Measurements from ENCODE around the gene SERPINB7.
"Not testable (repeated sequence)": the region's sequence is repeated elsewhere in the genome, so short reads cannot be mapped to it uniquely, and the experiment has no call there.

Gene SERPINB7, protein sequence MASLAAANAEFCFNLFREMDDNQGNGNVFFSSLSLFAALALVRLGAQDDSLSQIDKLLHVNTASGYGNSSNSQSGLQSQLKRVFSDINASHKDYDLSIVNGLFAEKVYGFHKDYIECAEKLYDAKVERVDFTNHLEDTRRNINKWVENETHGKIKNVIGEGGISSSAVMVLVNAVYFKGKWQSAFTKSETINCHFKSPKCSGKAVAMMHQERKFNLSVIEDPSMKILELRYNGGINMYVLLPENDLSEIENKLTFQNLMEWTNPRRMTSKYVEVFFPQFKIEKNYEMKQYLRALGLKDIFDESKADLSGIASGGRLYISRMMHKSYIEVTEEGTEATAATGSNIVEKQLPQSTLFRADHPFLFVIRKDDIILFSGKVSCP

DNA sequence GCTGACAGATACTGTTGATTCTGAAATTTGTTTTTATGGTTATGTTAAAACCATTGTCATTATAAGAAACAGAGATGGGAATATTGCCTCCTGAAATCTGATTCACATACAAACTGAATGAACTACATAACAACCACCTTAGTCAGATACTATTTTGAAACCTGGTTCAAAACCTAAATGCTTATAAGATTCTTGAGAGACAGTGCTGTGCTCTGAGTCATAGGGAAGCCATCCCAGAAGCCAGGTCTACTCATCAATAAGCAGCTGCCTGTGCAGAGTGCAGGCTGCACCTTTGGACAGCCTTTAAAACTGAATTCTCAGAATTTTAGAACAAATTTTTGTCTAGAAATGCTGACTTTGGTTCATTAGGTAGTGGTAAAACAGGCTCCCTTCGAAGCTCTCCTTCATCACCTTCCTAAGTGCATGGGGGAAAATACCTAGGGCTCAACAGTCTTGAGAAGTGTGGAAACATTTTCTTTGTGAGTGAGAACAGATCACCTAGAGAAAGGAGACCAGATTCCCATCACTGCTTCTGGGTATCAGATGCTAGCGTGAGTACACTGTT is at the start of gene SERPINB7:
SERPINB7 (plus strand) TSS at position 253 of the 565 bp plus-strand sequence. CDS start 6,955 bp downstream, outside the sequence.
- no peak for DNase-seq

DNA sequence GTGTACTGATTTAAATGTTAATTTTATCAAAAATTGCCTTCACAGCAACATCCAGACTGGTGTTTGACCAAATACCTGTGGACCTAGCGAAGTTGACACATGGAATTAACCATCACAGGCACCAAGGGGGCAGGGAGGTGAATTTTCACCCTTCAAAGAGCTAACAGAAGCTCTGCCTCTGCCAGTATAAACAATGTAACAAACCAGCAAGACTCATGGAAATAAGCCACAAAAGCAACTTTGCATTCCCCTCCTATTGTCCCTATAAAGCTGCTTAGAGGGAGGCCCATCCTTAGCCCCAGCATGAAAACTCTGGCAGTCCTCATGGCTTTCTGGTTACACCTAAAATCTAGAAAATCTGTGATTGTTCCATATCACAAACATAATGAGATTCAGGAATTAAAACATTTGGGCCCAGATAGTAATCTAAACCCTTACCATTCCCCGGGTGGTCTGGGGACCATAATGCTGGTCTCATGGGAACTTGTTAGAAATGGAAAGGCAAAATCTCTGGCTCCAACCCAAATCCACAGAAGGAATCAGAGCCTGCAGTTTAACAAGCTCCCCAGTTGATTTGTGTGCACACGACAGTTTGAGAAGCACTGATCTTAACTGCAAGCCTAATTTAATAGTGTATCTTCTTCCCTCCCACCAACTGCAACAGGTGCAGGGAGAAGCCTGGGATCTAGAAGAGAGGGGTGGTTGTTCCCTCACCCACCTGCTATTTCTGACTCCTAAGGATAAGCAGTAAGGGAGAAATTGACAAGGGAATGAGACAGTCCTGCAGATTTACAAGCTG is 49.3 kb upstream of the SERPINB7 start:
- DNase-seq: no peak

DNA sequence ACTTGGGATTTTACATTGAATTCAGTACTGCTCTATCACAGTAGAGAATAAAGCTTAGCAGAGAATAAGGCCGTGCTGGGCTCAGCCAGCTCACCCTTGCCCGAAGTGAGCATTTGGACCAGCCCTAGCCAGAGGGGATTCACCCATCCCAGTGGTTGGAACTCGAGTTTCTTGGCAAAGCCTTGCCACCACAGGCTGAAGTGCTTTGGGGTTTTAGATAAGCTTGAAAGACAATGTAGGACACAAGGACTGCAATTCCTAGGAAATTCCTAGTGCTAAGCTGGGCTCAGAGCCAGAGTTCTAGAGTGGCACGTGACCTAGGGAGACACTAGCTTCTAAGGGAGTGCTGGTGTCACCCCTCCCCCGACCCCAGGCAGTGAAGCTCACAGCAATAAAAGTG is 44.4 kb upstream of the SERPINB7 start:
- no peak for DNase-seq

DNA sequence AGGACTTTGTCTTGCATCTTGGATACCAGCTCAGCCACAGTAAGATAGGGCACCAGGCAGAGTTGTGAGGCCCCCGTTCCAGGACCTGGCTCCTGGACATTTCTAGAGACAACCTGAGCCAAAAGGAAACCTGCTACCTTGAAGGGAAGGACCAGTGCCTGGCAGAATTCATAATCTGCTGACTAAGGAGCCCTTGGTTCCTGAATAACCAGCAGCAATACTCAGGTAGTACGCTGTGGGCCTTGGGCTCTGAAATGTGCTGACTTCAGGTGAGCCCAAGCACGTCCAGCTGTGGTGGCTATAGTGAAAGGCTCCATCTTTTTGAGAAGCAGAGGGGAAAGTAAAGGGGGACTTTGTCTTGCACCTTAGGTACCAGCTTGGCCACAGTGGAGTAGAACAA is 44.0 kb upstream of the SERPINB7 start:
- no peak for DNase-seq

DNA sequence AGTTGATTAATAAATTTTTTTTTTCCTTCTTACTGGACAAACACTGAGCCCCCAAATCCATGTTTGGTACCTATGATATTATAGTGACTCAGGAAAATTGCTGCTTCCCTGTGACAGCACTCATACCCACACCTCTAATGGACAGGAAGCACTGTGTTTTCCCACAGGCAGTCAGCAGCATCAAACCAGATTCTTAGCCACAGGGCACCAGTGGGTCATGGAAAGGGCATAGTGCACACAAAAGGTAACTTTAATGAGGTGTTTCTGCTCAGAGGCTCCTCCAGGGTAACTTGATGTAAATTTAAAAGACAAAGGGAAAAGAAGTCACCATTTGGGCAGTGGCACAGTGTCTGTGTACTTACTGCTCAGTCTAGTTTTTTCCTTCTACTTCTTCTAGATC is 38.3 kb upstream of the SERPINB7 start:
- DNase-seq: no peak

DNA sequence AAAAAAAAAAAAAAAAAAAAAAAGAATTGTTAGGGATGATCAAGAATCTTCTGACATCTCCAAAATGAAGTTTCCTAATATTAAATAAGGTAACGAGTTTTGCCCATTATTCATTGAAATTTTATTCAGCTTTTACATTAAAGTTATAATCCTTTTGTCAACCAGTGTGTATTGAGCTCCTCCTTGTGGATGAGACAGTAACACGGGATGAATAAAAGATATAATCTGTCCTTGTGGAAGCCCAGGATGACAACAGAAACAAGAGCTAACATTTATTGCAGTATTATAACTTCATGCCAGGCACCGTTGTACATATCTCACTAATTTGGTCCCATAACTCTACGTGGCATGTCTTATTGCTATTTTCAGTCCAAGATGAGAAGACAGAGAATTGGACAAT is 33.4 kb upstream of the SERPINB7 start:
- no peak for DNase-seq

DNA sequence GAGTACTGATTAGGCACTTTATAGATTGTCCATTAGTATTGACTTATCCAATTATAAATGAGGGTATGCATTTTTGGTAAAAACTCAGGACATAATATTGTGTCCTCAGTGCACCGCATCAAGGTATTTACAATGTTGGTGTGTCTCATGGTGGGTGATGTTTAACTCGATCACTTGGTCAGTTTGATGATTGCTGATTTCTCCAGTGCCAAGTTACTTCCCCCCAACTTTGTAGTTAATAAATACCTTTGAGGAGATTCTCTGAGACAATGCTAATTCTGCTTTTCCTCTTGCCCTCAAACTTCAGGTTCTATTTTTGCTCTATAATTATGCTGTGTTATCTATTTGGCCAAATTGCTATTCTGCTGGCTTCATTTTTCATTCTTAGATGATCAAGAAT is 28.2 kb upstream of the SERPINB7 start:
- DNase-seq: no peak

DNA sequence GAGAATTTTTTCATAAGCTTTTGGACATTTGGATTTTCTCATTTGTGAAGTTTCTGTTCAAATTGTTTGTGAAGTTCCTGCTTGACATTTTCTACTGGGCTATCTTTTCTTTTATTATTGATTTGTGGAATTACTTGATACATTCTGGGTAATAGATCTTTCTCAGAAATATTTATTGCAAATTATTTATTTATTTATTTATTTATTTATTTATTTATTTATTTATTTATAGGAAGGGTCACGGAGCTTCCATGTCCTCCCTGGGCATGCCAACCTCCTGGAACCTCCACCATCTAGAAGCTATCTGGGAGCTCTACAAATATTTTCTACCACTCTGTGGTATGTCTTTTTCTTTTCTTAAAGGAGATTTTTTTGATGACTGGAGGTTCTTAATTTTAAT is 25.7 kb upstream of the SERPINB7 start:
- DNase-seq: no peak

DNA sequence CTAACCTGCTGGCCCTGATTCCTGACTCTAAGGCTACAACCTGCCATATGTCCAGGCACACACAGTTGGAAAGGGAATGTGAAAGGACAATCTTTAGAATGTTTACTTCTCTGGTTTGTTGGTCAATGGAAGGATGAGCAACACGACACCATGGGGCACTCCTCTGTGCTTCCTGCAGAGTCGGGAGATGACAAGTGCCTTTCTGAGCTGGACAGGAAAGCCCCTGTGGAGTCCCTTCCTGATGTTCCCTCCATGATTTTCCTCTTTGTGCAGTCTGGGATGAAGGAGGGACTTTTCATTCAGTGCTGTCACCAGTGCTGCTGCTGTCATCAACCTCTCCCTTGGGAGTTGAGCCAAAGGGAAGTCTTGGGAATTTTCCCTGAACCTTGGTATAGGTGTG is 22.6 kb upstream of the SERPINB7 start:
- no peak for DNase-seq

DNA sequence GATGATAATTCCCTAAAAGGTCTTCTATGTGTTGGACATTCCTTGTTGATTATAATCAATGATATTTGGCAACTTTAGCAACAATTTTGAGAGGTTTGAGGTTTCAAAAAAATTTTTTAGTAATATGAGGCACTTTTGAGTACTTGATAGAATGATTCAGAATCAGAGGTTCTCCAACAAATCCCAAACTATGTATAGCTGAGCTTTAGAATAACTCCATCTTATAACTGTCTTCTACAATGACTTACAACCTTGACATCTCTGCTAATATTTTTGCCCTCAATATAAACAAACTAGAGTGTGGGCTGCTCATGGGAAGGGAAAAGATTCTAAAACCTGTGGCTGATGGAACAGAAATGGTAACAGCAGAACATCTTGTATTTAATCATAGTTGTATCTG is 21.5 kb upstream of the SERPINB7 start:
- DNase-seq: no peak

DNA sequence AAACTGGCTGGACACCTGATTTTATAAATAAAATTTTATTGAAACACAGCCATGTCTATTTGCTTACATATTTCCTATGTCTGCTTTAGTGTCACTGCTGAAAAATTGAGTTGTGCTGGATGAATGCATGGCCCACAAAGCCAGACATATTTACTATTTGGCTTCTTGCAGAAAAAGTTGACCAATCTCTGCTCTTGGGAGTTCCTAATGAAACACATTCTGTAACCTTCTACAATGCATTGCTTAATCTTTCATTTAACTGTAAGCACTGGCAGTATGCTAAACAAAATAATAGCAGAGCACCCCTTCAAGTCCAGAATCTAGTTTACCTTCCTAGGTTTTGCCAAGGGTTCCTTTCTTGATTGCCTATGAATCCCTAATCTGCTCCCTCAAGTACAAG is 17.7 kb upstream of the SERPINB7 start:
- no peak for DNase-seq

DNA sequence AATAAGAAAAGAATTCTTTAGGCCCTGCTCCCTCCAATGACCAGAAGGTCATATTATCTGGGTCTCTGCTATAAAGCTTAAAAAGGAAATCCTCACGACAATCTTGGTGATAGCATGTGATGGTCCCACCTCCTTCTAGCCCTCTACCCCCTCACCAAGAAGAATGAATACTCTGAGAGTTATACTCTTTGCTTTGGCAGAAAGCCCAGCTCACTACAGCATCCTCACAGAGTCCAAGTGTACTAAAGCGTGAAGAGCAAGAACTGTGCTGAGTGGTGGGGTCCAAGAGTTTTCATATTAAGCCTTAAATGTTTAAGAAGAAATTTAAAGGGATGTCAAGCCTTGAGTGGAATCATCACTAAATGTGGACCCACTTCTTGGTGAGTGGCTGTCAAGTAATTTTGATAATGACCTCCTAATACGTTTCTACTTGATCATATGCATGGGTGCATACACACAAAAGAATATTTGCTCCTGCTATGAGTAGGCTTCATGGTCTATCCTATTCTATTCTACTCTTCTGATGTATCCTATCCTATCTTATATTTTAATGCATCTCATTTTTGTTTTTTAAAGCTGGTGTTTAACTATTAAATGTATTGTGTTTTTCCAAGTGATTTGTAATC is 16.5 kb upstream of the SERPINB7 start:
- peak; percentile 52 for DNase-seq

DNA sequence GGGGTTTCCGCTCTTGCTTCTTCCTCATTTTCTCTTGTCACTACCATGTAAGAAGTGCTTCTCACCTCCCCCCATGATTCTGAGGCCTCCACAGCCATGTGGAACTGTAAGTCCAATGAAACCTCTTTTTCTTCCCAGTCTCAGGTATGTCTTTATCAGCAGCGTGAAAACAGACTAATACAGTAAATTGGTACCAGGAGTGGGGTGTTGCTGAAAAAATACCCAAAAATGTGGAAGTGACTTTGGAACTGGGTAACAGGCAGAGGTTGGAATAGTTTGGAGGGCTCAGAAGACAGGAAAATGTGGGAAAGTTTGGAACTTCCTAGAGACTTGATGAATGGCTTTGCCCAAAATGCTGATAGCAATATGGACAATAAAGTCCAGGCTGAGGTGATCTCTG is 15.4 kb upstream of the SERPINB7 start:
- DNase-seq: not testable (repeated sequence)

DNA sequence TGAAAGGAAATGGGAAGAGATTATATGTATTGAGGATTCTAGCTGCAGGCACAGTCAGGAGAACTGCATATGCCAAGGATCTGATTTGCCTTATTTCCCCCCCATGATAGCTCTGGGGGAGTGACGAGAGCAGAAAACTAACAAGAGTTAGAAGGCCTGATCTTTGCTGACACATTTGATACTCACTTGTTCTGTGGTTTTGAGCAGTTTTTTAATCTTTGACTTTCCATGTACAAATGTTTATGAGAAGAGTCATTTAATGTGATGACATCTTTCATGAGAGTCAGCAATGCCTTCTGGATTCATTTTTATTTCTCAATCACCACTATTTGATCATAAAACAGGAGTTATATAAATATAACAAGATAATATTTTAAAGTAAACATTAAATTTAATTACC is 12.7 kb upstream of the SERPINB7 start:
- DNase-seq: no peak

DNA sequence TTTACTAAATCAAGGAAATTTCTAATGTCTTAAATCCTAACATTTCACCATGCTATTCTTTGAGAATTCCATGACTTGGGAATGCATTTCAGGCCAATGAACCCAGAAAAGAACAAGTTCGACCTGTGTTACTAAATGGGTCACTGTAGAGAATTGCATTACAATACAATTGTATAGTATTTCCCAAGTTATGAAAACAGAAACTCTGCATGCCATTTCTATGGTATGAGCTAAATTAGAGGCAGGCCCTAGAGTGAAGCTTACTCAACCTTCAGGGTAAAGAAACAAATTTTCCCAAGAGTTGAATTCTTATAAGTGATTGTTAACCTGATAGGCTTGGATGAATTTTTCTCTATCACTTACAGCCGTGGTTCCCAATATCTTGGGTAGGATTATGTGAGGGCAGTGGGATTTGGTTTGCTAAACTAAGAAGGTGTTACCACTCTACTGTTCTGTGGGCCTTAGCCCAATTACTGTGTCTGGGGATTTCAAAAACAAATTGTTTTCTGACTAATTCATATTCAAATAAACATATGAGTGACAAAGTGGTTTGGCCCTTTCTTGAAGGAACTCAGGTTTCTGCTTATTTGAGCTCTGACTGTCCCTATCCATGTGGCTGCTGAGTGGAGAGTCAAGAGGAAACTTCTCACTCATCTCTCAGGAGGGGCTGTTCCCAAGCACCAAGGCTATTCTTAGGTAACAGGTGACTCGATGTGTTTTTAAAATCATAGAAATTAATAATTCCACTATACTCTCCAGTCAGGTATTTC is 11.2 kb upstream of the SERPINB7 start:
- DNase-seq: no peak

DNA sequence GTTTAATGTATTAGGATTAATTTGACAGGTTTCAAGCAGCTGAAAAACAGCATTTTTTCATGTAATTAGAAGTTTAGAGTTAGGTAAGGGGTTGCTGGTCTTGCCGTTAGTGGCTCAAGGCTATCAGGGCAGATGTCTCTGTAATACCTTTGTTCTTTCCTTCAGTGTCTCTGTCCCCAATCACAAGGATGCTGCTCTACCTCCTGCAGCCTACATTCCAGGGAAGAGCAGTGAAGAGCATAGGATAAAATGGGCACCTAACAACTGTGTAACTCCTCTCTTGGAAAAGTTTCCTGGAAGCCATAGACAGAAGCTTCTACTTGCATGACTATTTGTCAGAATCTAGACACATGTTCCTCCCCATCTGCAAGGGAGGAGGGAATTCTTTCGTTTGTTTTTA is 9.4 kb upstream of the SERPINB7 start:
- no peak for DNase-seq

DNA sequence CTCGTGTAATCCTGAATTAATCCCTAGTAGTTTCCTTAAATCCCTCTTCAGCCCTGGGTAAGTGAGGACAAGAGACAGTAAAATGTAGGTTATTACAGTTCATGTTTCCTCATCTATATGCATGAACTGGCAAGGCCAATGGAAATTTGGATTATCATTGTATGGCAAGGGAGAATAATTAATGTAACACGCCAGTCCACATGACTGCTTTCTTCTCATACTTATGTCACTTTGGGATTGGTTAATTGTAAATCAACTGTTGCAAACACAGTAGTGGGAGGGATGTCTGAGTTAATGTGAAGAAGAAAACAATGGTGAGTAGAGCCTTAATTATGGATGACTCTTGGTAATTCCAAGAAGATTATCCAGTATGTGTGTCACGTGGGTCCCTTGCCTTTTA is 1.7 kb upstream of the SERPINB7 start:
- DNase-seq: no peak

DNA sequence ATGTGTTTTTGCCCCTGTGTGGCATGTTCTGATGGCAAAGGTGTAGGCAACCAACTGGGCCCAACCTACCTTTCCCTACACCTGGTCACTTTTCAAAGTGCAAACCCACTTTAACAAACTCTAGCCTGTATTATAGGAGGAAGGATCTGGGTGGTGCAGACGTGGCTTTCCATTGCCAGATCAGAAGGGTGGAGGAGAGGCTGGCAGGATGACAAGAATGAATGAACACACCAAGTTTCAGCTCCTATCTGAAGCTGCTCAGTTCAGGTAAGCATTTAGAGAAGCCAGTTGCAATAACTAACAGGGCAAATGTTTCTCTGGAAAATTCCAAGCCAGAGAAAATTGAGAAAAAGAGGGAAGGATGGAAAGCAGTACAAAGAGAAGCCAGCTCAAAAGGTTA is 707 bp upstream of the SERPINB7 start:
- no peak for DNase-seq

DNA sequence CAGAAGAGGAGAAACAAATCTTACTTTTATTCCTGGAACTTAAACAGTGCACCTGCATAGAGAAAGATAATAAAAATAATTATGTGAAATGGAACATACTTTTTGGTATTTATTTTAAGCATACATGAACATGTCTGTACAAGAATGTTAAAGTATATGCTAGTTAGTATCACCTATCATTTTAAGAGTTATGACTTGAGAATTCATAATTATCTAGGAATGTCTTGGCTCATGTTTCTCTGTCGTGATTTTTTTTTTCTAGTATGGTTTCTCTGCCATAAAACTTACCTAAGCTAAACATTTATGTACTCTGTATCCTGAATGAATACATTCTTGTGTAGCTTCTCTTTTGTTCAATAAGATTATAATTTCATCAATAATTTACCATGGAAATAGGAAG is 4.2 kb downstream of the SERPINB7 start:
- no peak for DNase-seq

DNA sequence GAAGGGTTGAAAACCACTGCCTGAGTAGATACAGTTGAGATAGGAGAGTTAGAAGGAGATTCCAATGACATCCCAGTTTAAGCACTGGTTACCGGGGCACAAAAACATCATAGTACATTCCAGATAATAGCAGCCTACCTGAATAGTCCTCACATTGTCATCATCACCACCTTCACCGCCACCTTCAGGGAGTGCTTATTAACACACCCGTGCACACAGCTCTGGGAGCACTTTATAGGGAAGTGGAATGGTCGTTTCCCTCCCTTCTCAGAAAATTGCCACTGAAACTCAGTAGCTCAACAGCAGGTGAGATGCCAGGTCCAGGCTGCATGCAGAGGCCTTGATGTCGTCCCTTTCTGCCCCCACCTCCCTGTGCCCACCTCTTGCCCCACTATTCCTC is 8.2 kb downstream of the SERPINB7 start:
- no peak for DNase-seq

DNA sequence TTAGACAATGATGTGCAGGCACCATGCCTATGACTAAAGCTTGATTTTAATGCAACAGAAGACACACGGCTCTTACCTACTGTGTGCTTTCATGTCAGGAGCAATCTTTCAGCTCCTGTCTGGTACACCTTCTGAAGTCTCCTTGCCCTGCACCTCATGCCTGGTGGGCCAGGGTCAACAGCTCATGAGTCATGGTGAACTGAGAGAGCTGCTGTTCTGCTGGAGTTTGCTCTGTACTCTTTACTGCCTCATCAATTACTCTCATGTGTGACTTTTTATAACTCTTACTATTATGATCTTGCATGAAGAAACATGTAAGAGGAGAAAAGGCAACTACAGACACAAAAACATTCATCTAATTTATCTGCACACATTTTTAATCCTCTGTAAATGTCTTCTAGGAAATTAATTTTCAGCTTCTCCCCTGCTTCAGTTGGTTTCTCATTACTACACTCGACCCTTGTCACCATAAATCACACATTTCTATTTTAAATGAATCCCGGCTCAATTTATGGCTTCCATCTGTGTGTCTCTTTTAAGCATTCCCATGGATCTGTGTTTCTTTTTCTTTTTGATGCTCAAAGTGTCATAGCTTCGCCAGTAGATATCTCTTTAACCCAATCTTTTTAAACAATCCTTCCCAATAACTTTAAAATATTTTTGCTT is 9.7 kb downstream of the SERPINB7 start:
- no peak for DNase-seq

DNA sequence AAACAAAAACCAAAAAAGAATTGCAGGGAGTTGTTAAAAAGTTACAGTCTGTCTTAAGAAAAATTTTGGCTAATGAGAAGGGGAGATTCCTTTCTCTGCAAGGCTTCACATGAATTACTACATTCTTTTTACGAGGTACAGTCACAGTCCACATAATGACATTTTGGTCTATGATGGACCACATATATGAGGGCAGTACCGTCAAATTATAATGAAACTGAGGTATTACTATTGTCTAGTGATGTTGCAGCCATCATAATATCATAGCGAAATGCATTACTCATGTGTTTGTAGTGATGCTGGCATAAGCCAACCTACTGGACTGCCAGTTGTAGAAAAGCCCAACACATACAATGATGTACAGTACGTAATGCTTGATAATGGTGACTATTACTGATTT is 12.5 kb downstream of the SERPINB7 start:
- DNase-seq: no peak
